Aorta (tissue), 5 donors: ENCODE measurements around the gene PLEKHA8. TPM values are rescaled to one million over a fixed set of nuclear protein-coding genes. Genes with fewer than 3 reads are reported as not detected.

Source experiments
- ATAC-seq: fragments of 200-7000 bp; cut with Tn5 transposase; one replicate; pipeline ENCODE4 v1.9.1; 2022; ENCODE audit warnings: moderate library complexity; ENCODE audit not compliant: low FRiP score
- DNase-seq, 2 donors: peaks; one replicate each; pipeline ENCODE4 v3.0.0-alpha.2; 2020
- H3K27ac ChIP-seq, 2 donors: one replicate each; pipeline ENCODE4 v1.5.1; 2013; ENCODE audit warnings: low read length in 2 of 2, mild to moderate bottlenecking in 2 of 2, moderate library complexity in 2 of 2, control low read depth in 1 of 2, inconsistent platforms in 1 of 2, low read depth in 1 of 2
- H3K27me3 ChIP-seq, 2 donors: one replicate each; pipeline ENCODE4 v1.6.1; 2013; ENCODE audit warnings: control low read depth in 1 of 2, low read length in 1 of 2, mild to moderate bottlenecking in 1 of 2, moderate library complexity in 1 of 2; ENCODE audit not compliant: insufficient read depth in 2 of 2, control insufficient read depth in 1 of 2
- H3K36me3 ChIP-seq, 2 donors: one replicate each; pipeline ENCODE4 v1.6.1; 2013; ENCODE audit warnings: control low read depth in 1 of 2, low read length in 1 of 2, mild to moderate bottlenecking in 1 of 2; ENCODE audit not compliant: insufficient read depth in 2 of 2, control insufficient read depth in 1 of 2
- H3K4me1 ChIP-seq, 2 donors: one replicate each; pipeline ENCODE4 v1.6.1; 2013; ENCODE audit warnings: low read length in 2 of 2, control low read depth in 1 of 2, mild to moderate bottlenecking in 1 of 2, moderate library complexity in 1 of 2; ENCODE audit not compliant: insufficient read depth in 2 of 2, control insufficient read depth in 1 of 2
- H3K4me3 ChIP-seq, 2 donors: one replicate each; pipeline ENCODE4 v1.5.1; 2013; ENCODE audit warnings: low read length in 2 of 2, control low read depth in 1 of 2, mild to moderate bottlenecking in 1 of 2
- H3K9me3 ChIP-seq: one replicate; pipeline ENCODE4 v1.6.1; 2013; ENCODE audit warnings: mild to moderate bottlenecking, low read length; ENCODE audit not compliant: control insufficient read depth
- WGBS, 2 donors: extraction: QIAGEN DNeasy Blood & Tissue Kit; methylation state at CpG; one replicate each; pipeline ENCODE4 v1.1.7; 2013; 5-methylcytosine and 5-hydroxymethylcytosine counted together
- intact Hi-C, 2 donors: fragments of 100-400 bp; cut with DNase I; formaldehyde crosslinking; loops; one replicate each; pipeline versions ENCODE4 v1.14.2 to v1.15.0; 2022
- polyA plus RNA-seq, 2 donors: library from polyadenylated mRNA; stranded (reverse); fragments of 200-250 nt; gene quantifications; one replicate each; pipeline ENCODE4 v1.2.3, GENCODE V29; 2013
- total RNA-seq, 2 donors: library from RNA; stranded (reverse); fragmentation: NEBNext Ultra II Directional; extraction: Animal tissue kit (Norgen Biotek cat#: 25700); gene quantifications; one replicate each; pipeline ENCODE4 v1.2.1, GENCODE V29; 2021
- donor health status: healthy with polysubstance abuse.
- donor health status: Bipolar disorder and iron deficiency.
- donor health status: DM: no; HTN: no; CAD: no.
- donor health status: DM: no; HTN: no; CAD: no.
- donor health status: DM: yes; HTN: yes; CAD: no.

The PLEKHA8 gene
- total and polyA plus RNA-seq, 4 donors, result 3.1 to 17.1 (median 9.5) TPM

DNA sequence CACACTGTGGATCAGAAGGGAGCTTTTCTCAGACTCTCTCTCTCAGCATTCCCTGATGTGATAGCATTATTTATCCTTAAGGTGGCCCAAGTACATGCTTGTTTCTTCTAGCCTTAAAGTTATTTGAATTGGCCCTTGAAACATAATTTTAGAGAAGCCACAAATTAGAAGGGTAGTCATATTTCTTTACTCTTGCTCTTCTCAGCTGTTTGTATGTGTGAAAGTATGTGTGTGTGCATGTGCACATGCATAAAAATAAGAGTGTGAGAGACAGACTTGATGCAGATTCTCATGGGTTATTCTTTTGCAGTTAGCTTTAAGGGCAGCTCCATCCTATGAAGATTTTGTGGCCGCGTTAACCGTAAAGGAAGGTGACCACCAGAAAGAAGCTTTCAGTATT, 50.1 kb downstream of the PLEKHA8 start:
- no peak for DNase-seq
- Histone ChIP-seq H3K36me3 (peaks cover 0 to 6% of the 10 kb centered on the region in 2 donors), H3K9me3 (no peaks in the 10 kb centered on the region), H3K4me1 (no peaks in the 10 kb centered on the region), H3K4me3 (no peak overlapping the region), H3K27ac (no peak overlapping the region), H3K27me3 (no peaks in the 10 kb centered on the region)
- ATAC-seq, result no peak
- WGBS, 2 donors, result 96 to 98% methylated on average over 3 of the region's 3 CpGs
- intact Hi-C loops, result no loop called here

GRCh38 chr7:30079880-30080279, 51.7 kb downstream of the PLEKHA8 start:
- peaks cover 0 to 6% of the 10 kb centered on the region in 2 donors for H3K36me3 ChIP-seq
- H3K9me3 ChIP-seq, result no peaks in the 10 kb centered on the region
- no peaks in the 10 kb centered on the region for H3K27me3 ChIP-seq
- H3K4me1 ChIP-seq, result no peaks in the 10 kb centered on the region
- ATAC-seq, result no peak
- no peak overlapping the region for H3K4me3 ChIP-seq
- no peak for DNase-seq
- no peak overlapping the region for H3K27ac ChIP-seq
- WGBS, 2 donors, result 96 to 97% methylated on average over 2 of the region's 2 CpGs
- intact Hi-C loops, result no loop called here

DNA sequence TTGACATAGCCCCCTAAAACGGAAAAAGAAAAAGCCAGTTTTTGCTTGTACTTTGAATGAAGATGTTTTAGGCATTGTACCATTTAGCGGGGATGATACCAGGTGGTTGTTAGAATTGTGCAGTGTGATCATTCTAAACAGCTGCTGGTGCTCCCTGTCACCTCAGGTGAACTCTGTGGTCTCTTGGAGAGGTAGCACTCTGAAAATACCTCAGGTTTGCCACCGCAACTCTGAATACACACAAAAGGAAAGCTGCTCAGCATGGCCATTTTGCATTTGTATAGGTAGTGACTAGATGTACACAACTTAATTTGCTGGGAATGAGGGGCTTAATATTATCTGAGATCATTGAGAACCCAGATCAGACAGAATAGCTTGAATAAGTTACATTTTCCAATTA, 52.6 kb downstream of the PLEKHA8 start:
- Histone ChIP-seq H3K27ac (no peak overlapping the region), H3K36me3 (peaks cover 0 to 8% of the 10 kb centered on the region in 2 donors), H3K4me1 (no peaks in the 10 kb centered on the region), H3K9me3 (no peaks in the 10 kb centered on the region), H3K4me3 (no peak overlapping the region), H3K27me3 (no peaks in the 10 kb centered on the region)
- ATAC-seq (no peak), DNase-seq (no peak)
- 95 to 96% methylated on average over 3 of the region's 3 CpGs for WGBS, 2 donors
- intact Hi-C loops, result no loop called here

GRCh38 chr7:30082686-30083085, 54.5 kb downstream of the PLEKHA8 start:
- ATAC-seq, result no peak
- Histone ChIP-seq H3K4me3 (no peak overlapping the region), H3K4me1 (no peaks in the 10 kb centered on the region), H3K27me3 (no peaks in the 10 kb centered on the region), H3K36me3 (peaks cover 0 to 8% of the 10 kb centered on the region in 2 donors), H3K27ac (no peak overlapping the region), H3K9me3 (no peaks in the 10 kb centered on the region)
- WGBS, 2 donors, result 86 to 94% methylated on average over 3 of the region's 3 CpGs
- DNase-seq, result no peak
- intact Hi-C loops, result no loop called here

GRCh38 chr7:30083334-30083733, 55.1 kb downstream of the PLEKHA8 start:
- no peak for DNase-seq
- 25 to 34% methylated on average over 1 of the region's 1 CpG for WGBS, 2 donors

GRCh38 chr7:30084212-30084611, 56.0 kb downstream of the PLEKHA8 start:
- intact Hi-C loops, result no loop called here
- ATAC-seq, result no peak

More at GRCh38 chr7:30083334-30083733, 55.1 kb downstream of the PLEKHA8 start:
- Histone ChIP-seq H3K4me1 (no peaks in the 10 kb centered on the region), H3K9me3 (no peaks in the 10 kb centered on the region), H3K27ac (no peak overlapping the region), H3K27me3 (no peaks in the 10 kb centered on the region), H3K4me3 (no peak overlapping the region), H3K36me3 (peaks cover 0 to 8% of the 10 kb centered on the region in 2 donors)
- no peak for ATAC-seq
- intact Hi-C loops, result no loop called here

GRCh38 chr7:30086529-30086928, 58.3 kb downstream of the PLEKHA8 start:
- no peak for DNase-seq
- no peaks in the 10 kb centered on the region for H3K4me1 ChIP-seq
- no peak overlapping the region for H3K4me3 ChIP-seq
- no peak overlapping the region for H3K27ac ChIP-seq
- intact Hi-C loops, result no loop called here
- no peaks in the 10 kb centered on the region for H3K9me3 ChIP-seq
- peaks cover 0 to 2% of the 10 kb centered on the region in 2 donors for H3K36me3 ChIP-seq
- H3K27me3 ChIP-seq, result no peaks in the 10 kb centered on the region
- ATAC-seq, result no peak

More at GRCh38 chr7:30084212-30084611, 56.0 kb downstream of the PLEKHA8 start:
- no peak overlapping the region for H3K27ac ChIP-seq
- H3K4me1 ChIP-seq, result no peaks in the 10 kb centered on the region
- peaks cover 0 to 4% of the 10 kb centered on the region in 2 donors for H3K36me3 ChIP-seq
- DNase-seq, result no peak
- no peaks in the 10 kb centered on the region for H3K27me3 ChIP-seq
- 95% methylated on average over 3 of the region's 3 CpGs for WGBS, 2 donors
- no peak overlapping the region for H3K4me3 ChIP-seq
- no peaks in the 10 kb centered on the region for H3K9me3 ChIP-seq

DNA sequence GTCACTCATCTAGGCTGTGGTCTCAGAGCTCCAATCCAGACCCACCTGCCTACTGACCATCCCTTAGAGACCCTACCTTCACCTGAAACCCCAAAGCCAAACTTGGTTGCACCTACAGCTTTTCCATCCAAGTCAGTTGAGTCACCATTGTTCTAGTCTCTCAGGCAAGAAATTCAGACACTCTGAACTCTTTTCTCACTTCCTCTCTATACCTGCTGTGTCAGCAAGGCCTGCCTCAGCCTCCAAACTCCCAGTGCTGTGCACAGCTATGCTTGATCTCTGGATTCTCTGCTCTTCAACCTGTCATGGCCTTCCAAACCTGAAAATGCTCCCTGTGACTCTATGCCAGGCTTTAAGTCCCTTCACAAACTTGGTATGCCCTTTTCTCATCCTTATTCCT, 59.2 kb downstream of the PLEKHA8 start:
- intact Hi-C loops, result no loop called here
- no peak for ATAC-seq
- Histone ChIP-seq H3K9me3 (no peaks in the 10 kb centered on the region), H3K36me3 (peaks cover 0 to 2% of the 10 kb centered on the region in 2 donors), H3K27me3 (no peaks in the 10 kb centered on the region), H3K4me1 (no peaks in the 10 kb centered on the region), H3K27ac (no peak overlapping the region), H3K4me3 (no peak overlapping the region)
- no peak for DNase-seq

DNA sequence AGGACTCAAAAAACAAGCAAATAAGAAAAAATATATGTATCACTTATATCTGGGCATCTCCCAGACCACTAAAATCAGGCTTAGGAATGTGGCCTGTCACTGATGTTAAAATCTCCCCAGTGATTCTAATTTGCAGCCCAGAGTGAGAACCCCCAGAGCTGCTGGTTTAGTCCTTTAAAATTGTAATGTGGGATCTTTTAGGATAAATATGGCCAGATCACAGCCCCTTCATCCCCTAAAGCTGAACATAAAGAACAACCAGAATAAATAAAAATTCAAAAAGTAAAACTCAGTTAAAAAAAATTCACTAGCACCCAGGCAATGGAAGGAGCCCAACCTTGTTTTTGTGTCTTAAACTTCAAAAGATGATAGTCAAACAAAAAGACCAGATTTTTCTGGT, 60.1 kb downstream of the PLEKHA8 start:
- H3K4me1 ChIP-seq, result no peaks in the 10 kb centered on the region
- H3K9me3 ChIP-seq, result no peaks in the 10 kb centered on the region
- no peak overlapping the region for H3K27ac ChIP-seq
- intact Hi-C loops, result no loop called here
- no peaks in the 10 kb centered on the region for H3K27me3 ChIP-seq
- ATAC-seq, result no peak
- H3K36me3 ChIP-seq, result peaks cover 0 to 2% of the 10 kb centered on the region in 2 donors
- DNase-seq, result no peak
- no peak overlapping the region for H3K4me3 ChIP-seq
